ENCODE measurements around the gene GGA1. TPM values are rescaled to one million over a fixed set of nuclear protein-coding genes. Genes with fewer than 3 reads are reported as not detected.

Gene GGA1
- total RNA-seq, 1 experiment from 2014 or later, result 18.6 TPM

GRCh38 chr22:37630839-37631435 is 22.3 kb downstream of the GGA1 start:
- DNase-seq (ENCODE audit: low spot score), result no peak

- no peak for DNase-seq (ENCODE audit: low spot score)
Measured at GRCh38 chr22:37631448-37632173, 23.0 kb downstream of the GGA1 start.

GRCh38 chr22:37632174-37633088 is 23.8 kb downstream of the GGA1 start:
- DNase-seq (ENCODE audit: low spot score), result no peak

GRCh38 chr22:37633089-37633624 is 24.5 kb downstream of the GGA1 start:
- DNase-seq (ENCODE audit: low spot score), result no peak

- DNase-seq (ENCODE audit: low spot score), result peak; percentile 72
Measured at GRCh38 chr22:37633625-37634416, 25.2 kb downstream of the GGA1 start.

GRCh38 chr22:37634417-37634924 is 25.8 kb downstream of the GGA1 start:
- no peak for DNase-seq (ENCODE audit: low spot score)

- no peak for DNase-seq (ENCODE audit: low spot score)
Measured at GRCh38 chr22:37635157-37635556, 26.5 kb downstream of the GGA1 start.

- DNase-seq (ENCODE audit: low spot score), result peak; percentile 55
Measured at GRCh38 chr22:37636186-37636948, 27.7 kb downstream of the GGA1 start.

- no peak for DNase-seq (ENCODE audit: low spot score)
Measured at GRCh38 chr22:37636949-37637273, 28.3 kb downstream of the GGA1 start.

GRCh38 chr22:37638391-37639069 is 29.9 kb downstream of the GGA1 start:
- DNase-seq (ENCODE audit: low spot score), result no peak

- no peak for DNase-seq (ENCODE audit: low spot score)
Measured at GRCh38 chr22:37639070-37639760, 30.6 kb downstream of the GGA1 start, which contains the start of gene SH3BP1. TSS of gene SH3BP1 (plus strand) at chr22:37639669. CDS start at chr22:37639788, 119 bp downstream.

- no peak for DNase-seq (ENCODE audit: low spot score)
Measured at GRCh38 chr22:37639771-37640590, 31.3 kb downstream of the GGA1 start.

- DNase-seq (ENCODE audit: low spot score), result no peak
Measured at GRCh38 chr22:37640591-37641560, 32.2 kb downstream of the GGA1 start.

GRCh38 chr22:37641561-37641949 is 32.9 kb downstream of the GGA1 start:
- no peak for DNase-seq (ENCODE audit: low spot score)

GRCh38 chr22:37643225-37643847 is 34.7 kb downstream of the GGA1 start:
- peak; percentile 41 for DNase-seq (ENCODE audit: low spot score)

GRCh38 chr22:37647317-37647716 is 38.7 kb downstream of the GGA1 start:
- DNase-seq (ENCODE audit: low spot score), result no peak

GRCh38 chr22:37647928-37648327 is 39.3 kb downstream of the GGA1 start:
- peak; percentile 72 for DNase-seq (ENCODE audit: low spot score)
